ENCODE measurements around the gene TPM4. TPM values are rescaled to one million over a fixed set of nuclear protein-coding genes. Genes with fewer than 3 reads are reported as not detected.
"Not testable (repeated sequence)": the region's sequence is repeated elsewhere in the genome, so short reads cannot be mapped to it uniquely, and the experiment has no call there.

TPM4 gene
- total RNA-seq, 1 experiment from 2014 or later, result 332 TPM

GRCh38 chr19:16112778-16113177, 36.5 kb downstream of the TPM4 start:
- in situ Hi-C loops (cut with HindIII; ENCODE audit: low pct_unique_long_range_greater_than_20kb, low sequenced_read_pairs), result no loop called here
- no peak for DNase-seq (ENCODE audit: low read depth)

GRCh38 chr19:16113727-16114126, 37.4 kb downstream of the TPM4 start:
- in situ Hi-C loops (cut with HindIII; ENCODE audit: low pct_unique_long_range_greater_than_20kb, low sequenced_read_pairs), result no loop called here

GRCh38 chr19:16115301-16116039, 39.2 kb downstream of the TPM4 start:
- in situ Hi-C loops (cut with HindIII; ENCODE audit: low pct_unique_long_range_greater_than_20kb, low sequenced_read_pairs), result no loop called here
- no peak for DNase-seq (ENCODE audit: low read depth)

More at GRCh38 chr19:16113727-16114126, 37.4 kb downstream of the TPM4 start:
- DNase-seq (ENCODE audit: low read depth), result no peak

- no peak for DNase-seq (ENCODE audit: low read depth)
Observed at GRCh38 chr19:16116067-16116466, 39.8 kb downstream of the TPM4 start.

GRCh38 chr19:16117594-16118033, 41.3 kb downstream of the TPM4 start:
- in situ Hi-C loops (cut with HindIII; ENCODE audit: low pct_unique_long_range_greater_than_20kb, low sequenced_read_pairs), result no loop called here
- no peak for DNase-seq (ENCODE audit: low read depth)

More at GRCh38 chr19:16116067-16116466, 39.8 kb downstream of the TPM4 start:
- in situ Hi-C loops (cut with HindIII; ENCODE audit: low pct_unique_long_range_greater_than_20kb, low sequenced_read_pairs), result no loop called here

DNA sequence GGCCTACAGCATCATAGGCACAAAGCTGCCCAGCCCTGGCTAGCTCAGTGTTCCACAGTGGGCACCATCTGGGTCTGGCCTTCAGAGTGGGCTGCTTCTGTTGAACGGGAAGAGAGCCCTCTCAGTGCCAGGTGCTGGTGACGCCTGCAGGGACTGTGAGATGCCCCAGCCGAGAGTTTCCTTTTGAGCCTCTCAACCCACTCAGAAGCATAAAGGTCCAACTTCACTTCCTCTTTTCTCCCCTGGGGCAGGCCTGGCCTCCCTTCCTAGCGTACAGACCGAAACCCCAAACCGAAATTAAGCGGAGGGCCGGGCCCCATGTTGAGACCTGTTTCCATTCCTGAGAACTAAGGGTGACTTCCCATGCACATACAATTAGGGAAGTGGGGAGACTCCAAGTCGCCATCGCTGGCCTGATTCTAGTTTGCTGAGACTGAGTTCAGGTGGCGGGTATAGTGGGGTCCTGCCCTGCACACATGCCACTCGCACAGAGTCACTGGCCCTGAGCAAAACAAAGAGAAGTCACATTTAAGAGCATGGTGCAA, 42.3 kb downstream of the TPM4 start:
- DNase-seq (ENCODE audit: low read depth), result no peak
- in situ Hi-C loops (cut with HindIII; ENCODE audit: low pct_unique_long_range_greater_than_20kb, low sequenced_read_pairs), result no loop called here

GRCh38 chr19:16119075-16119857, 43.0 kb downstream of the TPM4 start:
- in situ Hi-C loops (cut with HindIII; ENCODE audit: low pct_unique_long_range_greater_than_20kb, low sequenced_read_pairs); DNase-seq (ENCODE audit: low read depth): not testable (repeated sequence)

GRCh38 chr19:16121141-16121540, 44.8 kb downstream of the TPM4 start:
- in situ Hi-C loops (cut with HindIII; ENCODE audit: low pct_unique_long_range_greater_than_20kb, low sequenced_read_pairs), result no loop called here
- no peak for DNase-seq (ENCODE audit: low read depth)

- in situ Hi-C loops (cut with HindIII; ENCODE audit: low pct_unique_long_range_greater_than_20kb, low sequenced_read_pairs), result no loop called here
- DNase-seq (ENCODE audit: low read depth), result no peak
Observed at GRCh38 chr19:16121967-16122366, 45.7 kb downstream of the TPM4 start.

- in situ Hi-C loops (cut with HindIII; ENCODE audit: low pct_unique_long_range_greater_than_20kb, low sequenced_read_pairs), result no loop called here
- DNase-seq (ENCODE audit: low read depth), result no peak
Observed at GRCh38 chr19:16124953-16125352, 48.7 kb downstream of the TPM4 start.

- in situ Hi-C loops (cut with HindIII; ENCODE audit: low pct_unique_long_range_greater_than_20kb, low sequenced_read_pairs), result no loop called here
- no peak for DNase-seq (ENCODE audit: low read depth)
Observed at GRCh38 chr19:16125737-16126495, 49.6 kb downstream of the TPM4 start.

DNA sequence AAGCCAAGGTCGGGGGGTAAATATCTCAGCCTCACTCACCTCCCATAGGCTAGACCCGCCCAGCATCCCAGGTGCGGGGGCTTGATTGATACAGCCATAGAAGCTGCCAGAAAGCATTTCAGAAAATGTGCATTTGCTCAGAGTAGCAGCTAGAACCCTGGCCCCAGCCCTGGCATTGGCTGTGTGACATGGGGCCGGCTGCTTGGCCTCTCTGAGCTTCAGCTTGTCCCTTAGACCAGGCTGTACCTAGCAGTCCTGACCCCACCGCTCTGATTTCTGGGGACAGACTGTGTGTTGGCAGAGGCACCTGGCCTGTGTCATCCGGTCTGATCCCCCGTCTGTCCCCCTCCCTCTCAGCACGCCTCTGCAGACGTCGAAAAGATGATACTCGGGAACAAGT, 50.8 kb downstream of the TPM4 start:
- DNase-seq (ENCODE audit: low read depth), result no peak
- in situ Hi-C loops (cut with HindIII; ENCODE audit: low pct_unique_long_range_greater_than_20kb, low sequenced_read_pairs), result no loop called here

GRCh38 chr19:16127776-16128371, 51.6 kb downstream of the TPM4 start:
- in situ Hi-C loops (cut with HindIII; ENCODE audit: low pct_unique_long_range_greater_than_20kb, low sequenced_read_pairs), result no loop called here
- no peak for DNase-seq (ENCODE audit: low read depth)

DNA sequence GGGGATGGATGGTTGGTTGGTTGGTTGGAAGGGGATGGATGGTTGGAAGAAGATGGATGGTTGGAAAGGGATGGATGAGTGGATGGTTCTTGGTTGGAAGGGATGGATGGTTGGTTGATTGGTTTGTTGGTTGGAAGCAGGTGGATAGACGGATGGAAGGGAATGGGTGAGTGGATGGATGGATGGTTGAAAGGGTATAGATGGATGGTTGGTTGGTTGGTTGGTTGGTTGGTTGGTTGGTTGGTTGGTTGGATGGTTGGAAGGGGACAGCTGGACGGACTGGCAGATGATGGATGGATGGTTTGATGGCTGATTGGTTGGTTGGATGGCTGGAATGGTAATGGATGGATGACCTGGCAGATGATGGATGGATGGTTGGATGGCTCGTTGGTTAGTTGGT, 55.4 kb downstream of the TPM4 start:
- DNase-seq (ENCODE audit: low read depth), result no peak
- in situ Hi-C loops (cut with HindIII; ENCODE audit: low pct_unique_long_range_greater_than_20kb, low sequenced_read_pairs), result no loop called here

DNA sequence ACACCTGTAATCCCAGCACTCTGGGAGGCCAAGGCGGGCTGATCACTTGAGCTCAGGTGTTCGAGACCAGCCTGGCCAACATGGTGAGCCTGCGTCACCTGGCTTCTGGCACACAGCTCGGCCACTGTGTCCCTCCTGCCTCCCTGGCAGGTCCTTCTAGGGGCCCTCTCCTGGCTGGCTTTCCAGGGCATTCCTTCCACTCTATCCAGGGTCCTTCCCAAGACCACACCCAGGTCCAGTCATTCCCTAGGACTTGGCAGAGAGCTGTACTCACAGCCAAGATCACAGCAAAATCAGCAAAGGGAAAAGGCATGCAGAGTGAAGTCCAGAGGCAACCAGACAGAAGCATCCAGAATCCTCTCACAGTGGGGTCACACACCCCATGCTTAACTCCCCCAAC, 57.5 kb downstream of the TPM4 start:
- in situ Hi-C loops (cut with HindIII; ENCODE audit: low pct_unique_long_range_greater_than_20kb, low sequenced_read_pairs), result no loop called here
- DNase-seq (ENCODE audit: low read depth), result no peak

DNA sequence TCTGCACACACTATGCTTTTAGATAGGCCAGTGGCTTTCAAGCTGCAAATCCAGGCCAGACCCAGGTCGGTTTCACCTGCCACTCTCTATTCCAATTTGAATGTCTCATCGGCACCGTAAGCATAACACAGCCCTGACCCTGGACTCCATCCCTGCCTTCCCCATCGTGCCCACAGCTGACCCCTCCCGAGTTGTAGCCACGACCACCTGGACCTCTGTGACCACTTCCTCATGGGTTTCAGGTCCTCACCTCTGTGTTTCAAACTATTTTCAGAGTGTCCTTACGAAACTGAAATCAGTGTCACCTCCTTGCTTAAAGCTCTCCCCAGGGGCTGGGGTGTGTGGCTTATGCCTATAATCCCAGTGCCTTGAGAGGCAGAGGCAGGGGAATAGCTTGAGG, 58.2 kb downstream of the TPM4 start:
- in situ Hi-C loops (cut with HindIII; ENCODE audit: low pct_unique_long_range_greater_than_20kb, low sequenced_read_pairs), result no loop called here
- no peak for DNase-seq (ENCODE audit: low read depth)

GRCh38 chr19:16135430-16136127, 59.3 kb downstream of the TPM4 start:
- DNase-seq (ENCODE audit: low read depth), result no peak
- in situ Hi-C loops (cut with HindIII; ENCODE audit: low pct_unique_long_range_greater_than_20kb, low sequenced_read_pairs), result no loop called here

All from Caki2 (cell line).